ENCODE results near the gene AQP12A.

The AQP12A gene

DNA sequence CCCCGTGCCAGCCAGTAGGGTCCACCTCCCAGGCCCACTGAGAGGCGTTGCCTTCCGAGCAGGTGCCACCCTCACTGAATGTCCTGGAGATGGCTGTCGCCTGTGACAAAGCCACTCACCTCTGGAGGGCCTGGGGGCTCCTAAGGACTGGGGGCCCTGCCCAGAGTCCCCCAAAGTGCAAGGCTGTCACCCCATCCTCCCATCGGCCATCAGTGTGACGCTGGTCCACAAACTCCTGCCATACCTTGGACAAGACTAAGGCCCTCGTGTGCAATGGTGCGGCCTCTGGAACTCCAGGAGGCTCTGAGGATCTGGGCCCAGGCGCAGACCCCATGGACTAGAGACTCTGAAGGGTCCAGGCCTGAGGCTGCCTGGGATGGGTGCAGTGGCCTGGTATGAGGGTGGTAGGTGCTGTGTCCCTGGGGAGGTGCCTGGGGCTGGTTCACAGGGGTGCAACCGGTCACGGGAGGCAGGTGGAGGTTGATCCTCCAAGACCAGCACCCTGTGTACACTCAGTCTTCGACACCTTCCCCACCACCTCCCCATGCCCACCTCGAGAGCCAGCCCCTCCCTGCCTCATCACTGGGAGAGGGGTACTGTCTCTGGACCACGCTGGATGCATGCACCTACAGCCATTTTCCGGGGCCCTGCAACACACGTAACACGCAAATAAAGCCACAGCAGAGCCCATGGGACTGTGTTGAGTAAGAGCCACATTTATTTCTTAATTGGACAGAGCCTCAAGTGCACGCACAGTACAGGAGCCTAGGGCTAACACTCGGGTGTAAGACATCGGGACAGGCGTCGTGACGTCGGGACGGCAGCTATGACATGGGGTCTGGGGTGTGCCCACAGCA lies 21.6 kb downstream of the AQP12A start:
- TF ChIP-seq, protein P1, sequence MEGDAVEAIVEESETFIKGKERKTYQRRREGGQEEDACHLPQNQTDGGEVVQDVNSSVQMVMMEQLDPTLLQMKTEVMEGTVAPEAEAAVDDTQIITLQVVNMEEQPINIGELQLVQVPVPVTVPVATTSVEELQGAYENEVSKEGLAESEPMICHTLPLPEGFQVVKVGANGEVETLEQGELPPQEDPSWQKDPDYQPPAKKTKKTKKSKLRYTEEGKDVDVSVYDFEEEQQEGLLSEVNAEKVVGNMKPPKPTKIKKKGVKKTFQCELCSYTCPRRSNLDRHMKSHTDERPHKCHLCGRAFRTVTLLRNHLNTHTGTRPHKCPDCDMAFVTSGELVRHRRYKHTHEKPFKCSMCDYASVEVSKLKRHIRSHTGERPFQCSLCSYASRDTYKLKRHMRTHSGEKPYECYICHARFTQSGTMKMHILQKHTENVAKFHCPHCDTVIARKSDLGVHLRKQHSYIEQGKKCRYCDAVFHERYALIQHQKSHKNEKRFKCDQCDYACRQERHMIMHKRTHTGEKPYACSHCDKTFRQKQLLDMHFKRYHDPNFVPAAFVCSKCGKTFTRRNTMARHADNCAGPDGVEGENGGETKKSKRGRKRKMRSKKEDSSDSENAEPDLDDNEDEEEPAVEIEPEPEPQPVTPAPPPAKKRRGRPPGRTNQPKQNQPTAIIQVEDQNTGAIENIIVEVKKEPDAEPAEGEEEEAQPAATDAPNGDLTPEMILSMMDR (IDR thresholded peaks at IDR 0.05; ENCODE audit: insufficient read depth, low read depth, low read length, missing control alignments): no peak
- H3K4me3 ChIP-seq (ENCODE audit: low read length): no peak overlapping the region
- no peak for DNase-seq (ENCODE audit: low read depth)

DNA sequence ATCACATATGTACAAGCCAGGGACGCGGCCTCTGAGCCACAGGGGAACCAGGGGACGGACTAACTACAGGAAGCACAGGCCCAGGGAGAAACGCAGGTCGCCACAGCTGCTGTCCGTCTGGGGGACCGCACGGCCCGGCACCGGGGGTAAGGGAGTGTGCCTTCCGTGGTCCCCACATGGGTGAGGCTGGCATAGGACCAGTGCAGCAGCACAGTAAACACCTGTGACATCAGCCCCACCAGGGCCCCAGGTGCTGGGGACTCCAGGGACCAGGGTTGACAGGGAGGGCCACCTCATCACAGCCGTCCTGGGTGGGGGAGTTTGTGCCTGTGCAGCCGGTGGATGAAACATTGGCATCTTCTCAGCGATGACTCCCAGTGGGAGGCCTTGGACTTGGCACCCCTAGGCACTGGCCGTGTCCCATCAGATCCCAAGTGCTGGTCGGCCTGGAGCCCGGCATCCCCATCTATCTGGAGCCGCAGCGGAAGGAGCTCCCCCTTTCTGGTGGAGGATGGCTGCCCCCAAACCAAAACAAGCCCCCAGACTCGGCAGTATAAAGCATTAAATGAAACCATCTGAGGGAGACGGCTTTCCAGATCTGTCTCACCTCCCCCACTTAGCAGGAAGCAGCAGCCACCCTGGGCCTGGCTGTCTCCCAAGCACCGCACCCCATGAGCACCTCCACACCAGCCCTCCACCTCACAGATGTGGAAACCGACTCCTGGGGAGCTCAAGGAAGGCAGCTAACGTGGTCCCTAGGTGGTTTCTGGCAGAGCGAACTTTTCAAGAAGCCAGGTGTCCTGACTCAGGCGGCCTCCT lies 22.5 kb downstream of the AQP12A start:
- TF ChIP-seq, protein P1 (IDR thresholded peaks at IDR 0.05; ENCODE audit: insufficient read depth, low read depth, low read length, missing control alignments): no peak
- no peak overlapping the region for H3K4me3 ChIP-seq (ENCODE audit: low read length)
- DNase-seq (ENCODE audit: low read depth): no peak

DNA sequence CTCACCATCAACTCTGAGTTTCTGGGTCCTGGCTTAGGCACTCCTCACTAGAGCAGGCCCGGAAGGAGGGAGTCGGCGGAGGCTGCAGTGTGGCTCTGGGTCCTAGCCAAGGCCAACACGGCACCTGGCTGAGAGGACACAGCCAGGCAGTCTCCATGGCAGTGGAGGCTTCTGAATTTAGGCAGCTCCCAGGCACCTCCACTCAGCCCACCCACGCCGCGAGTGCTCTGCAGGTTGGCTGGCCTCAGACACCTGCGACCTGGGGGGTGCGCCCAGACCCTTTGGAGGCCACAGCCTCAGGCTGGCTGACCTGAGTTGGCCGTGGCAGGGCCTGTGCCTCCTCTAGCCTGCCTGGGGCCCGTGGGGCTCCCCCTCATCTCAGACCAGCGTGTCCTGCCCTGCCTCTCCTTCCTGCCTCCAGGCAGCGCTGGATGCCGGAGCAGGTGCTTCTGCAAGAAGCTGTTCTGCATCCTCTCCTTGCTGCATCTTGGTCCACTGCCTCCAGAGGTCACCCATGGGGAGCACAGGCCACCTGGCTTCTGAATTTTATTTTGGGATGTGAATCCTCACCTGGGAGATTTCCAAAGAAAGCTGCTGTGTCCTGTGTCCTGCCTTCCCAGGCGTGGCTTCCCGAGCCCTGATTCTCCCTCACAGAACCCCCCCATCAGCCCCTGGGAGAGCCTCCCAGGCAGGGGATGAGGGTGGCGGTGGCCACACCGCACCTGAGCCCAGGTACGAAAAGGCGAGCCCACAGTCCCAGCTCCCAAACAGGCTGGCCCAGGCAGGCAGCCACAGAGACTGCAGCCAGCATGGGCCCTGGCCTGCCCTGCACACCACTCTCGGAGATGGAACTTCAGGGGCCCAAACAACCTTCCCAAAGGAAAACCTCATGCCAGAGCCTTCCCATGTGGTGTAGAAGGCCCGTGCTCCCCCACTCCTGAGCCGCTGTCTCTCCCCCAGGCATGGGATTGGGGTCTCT lies 23.4 kb downstream of the AQP12A start:
- TF ChIP-seq, protein P1 (IDR thresholded peaks at IDR 0.05; ENCODE audit: insufficient read depth, low read depth, low read length, missing control alignments): no peak
- no peak for DNase-seq (ENCODE audit: low read depth)
- H3K4me3 ChIP-seq (ENCODE audit: low read length): no peak overlapping the region

DNA sequence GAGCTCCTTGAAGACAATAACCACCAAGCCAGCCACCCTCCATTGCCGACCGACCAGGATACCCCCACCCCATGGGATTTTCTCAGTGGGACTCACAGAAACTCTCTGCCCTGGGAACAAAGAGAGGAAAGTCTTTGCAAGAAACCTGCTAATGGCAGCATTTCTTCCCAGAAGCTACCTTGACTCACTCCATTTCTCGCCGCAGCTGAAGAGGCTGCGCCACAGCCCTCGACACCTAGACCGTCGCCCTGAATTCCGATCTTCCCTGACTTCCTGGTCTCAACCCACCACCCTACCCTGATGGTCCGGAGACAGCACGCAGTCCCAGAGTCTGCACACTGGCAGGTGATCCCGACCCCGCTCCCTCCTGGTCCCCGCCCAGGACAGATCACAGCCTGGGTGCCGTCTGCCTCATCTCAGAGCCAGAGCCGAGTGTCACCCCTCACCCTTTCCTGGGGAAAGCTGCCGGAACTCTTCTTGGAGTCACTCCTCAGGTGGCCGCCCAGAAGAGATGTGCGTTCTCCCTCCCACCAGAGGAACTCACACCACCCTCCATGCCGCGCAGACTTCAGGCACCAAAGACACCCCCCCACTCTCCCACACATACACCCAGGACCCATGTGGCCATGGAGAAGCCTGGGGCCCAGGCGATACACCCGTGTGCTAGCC lies 24.6 kb downstream of the AQP12A start:
- no peak for DNase-seq (ENCODE audit: low read depth)
- TF ChIP-seq, protein P1 (IDR thresholded peaks at IDR 0.05; ENCODE audit: insufficient read depth, low read depth, low read length, missing control alignments): no peak
- no peak overlapping the region for H3K4me3 ChIP-seq (ENCODE audit: low read length)

DNA sequence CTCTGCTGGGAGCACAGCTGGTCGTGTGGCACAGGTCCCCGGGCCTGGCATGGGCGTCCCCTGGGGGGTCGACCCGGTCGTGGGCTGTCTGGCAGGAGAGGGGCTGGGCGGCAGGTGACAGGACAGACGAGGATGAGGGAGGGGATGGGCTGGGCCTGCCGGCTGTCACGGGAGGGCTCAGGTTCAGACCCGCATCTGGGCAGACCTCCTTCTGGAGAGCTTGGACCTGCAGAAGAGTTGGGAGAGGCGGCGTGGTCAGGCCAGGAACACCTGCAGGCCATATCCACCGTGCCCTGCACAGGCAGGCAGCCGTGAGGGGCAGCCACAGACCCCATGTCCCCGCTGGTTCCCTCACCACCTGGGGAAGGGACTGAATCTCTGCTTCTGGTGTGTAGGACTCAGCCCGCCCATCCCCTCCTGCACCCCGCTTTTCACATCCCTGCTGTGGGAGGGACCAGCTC lies 25.5 kb downstream of the AQP12A start:
- H3K4me3 ChIP-seq (ENCODE audit: low read length): no peak overlapping the region
- TF ChIP-seq, protein P1 (IDR thresholded peaks at IDR 0.05; ENCODE audit: insufficient read depth, low read depth, low read length, missing control alignments): no peak
- no peak for DNase-seq (ENCODE audit: low read depth)

Measured in epithelial cell of esophagus (primary cell).